OCI-LY1 (cell line): ENCODE results near the gene SUGP2.

Experiments
- H2AFZ ChIP-seq: fragments of 200-600 bp; sonication (generic), shearing (Covaris generic); 2 replicates; pipeline ENCODE4 v1.6.0; 2014; ENCODE audit warnings: antibody characterized with exemption, mild to moderate bottlenecking, low read length
- H3F3A ChIP-seq: fragments of 200-600 bp; sonication (generic), shearing (Covaris generic); 2 replicates; pipeline ENCODE4 v1.6.0; 2014; ENCODE audit warnings: mild to moderate bottlenecking, antibody characterized with exemption, low read length, moderate library complexity; ENCODE audit not compliant: insufficient read depth
- H3K27ac ChIP-seq: fragments of 200-600 bp; sonication (generic); 2 replicates; pipeline ENCODE4 v1.5.1; 2014; ENCODE audit warnings: low read length, mixed run types, mild to moderate bottlenecking, low read depth; ENCODE audit not compliant: poor library complexity, severe bottlenecking
- H3K27me3 ChIP-seq: fragments of 200-600 bp; sonication (generic); 2 replicates; pipeline ENCODE4 v1.6.0; 2014; ENCODE audit warnings: antibody characterized with exemption, mild to moderate bottlenecking, low read length, moderate library complexity; ENCODE audit not compliant: insufficient read depth
- H3K36me3 ChIP-seq: fragments of 200-600 bp; sonication (generic); 2 replicates; pipeline ENCODE4 v1.6.1; 2014; ENCODE audit warnings: mild to moderate bottlenecking, antibody characterized with exemption, low read length, moderate library complexity, mixed read lengths; ENCODE audit not compliant: insufficient read depth
- H3K4me1 ChIP-seq: fragments of 200-600 bp; sonication (generic); 2 replicates; pipeline ENCODE4 v1.5.1; 2014; ENCODE audit warnings: mild to moderate bottlenecking, low read length, moderate library complexity; ENCODE audit not compliant: insufficient read depth, severe bottlenecking
- H3K4me2 ChIP-seq: fragments of 200-600 bp; sonication (generic), shearing (Covaris generic); 2 replicates; pipeline ENCODE4 v1.6.1; 2014; ENCODE audit warnings: low read length
- H3K4me3 ChIP-seq: fragments of 200-600 bp; sonication (generic); 2 replicates; pipeline ENCODE4 v1.5.1; 2014; ENCODE audit warnings: low read length, low read depth, mild to moderate bottlenecking, mixed read lengths; ENCODE audit not compliant: poor library complexity, severe bottlenecking
- H3K79me2 ChIP-seq: fragments of 200-600 bp; shearing (Covaris generic); 2 replicates; pipeline ENCODE4 v1.6.1; 2016; ENCODE audit warnings: mixed run types, low read length, mixed read lengths; ENCODE audit not compliant: insufficient read depth
- H3K9ac ChIP-seq: fragments of 200-600 bp; sonication (generic), shearing (Covaris generic); 2 replicates; pipeline ENCODE4 v1.6.1; 2014; ENCODE audit warnings: mild to moderate bottlenecking, low read length, mixed read lengths
- H3K9me2 ChIP-seq: fragments of 200-600 bp; sonication (generic), shearing (Covaris generic); 2 replicates; pipeline ENCODE4 v1.6.1; 2014; ENCODE audit warnings: low read depth, mild to moderate bottlenecking, low read length, mixed read lengths
- H3K9me3 ChIP-seq: fragments of 200-600 bp; shearing (Covaris generic); 2 replicates; pipeline ENCODE4 v1.6.1; 2014; ENCODE audit warnings: low read length, mixed read lengths
- H4K20me1 ChIP-seq: fragments of 200-600 bp; sonication (generic), shearing (Covaris generic); 2 replicates; pipeline ENCODE4 v1.6.0; 2016; ENCODE audit warnings: mild to moderate bottlenecking, low read length; ENCODE audit not compliant: insufficient read depth
- CTCF ChIP-seq: fragments of 200-600 bp; sonication (generic), shearing (Covaris generic); IDR thresholded peaks from 2 replicates; pipeline ENCODE4 v1.5.1; 2017; ENCODE audit warnings: mild to moderate bottlenecking, antibody characterized with exemption, low read length, moderate library complexity, mixed read lengths
- EZH2 ChIP-seq: fragments of 200-600 bp; sonication (generic), shearing (Covaris generic); IDR thresholded peaks from 2 replicates; pipeline ENCODE4 v1.8.0; 2017; ENCODE audit warnings: borderline replicate concordance, mixed run types, mild to moderate bottlenecking, antibody characterized with exemption, low read length, moderate library complexity, mixed read lengths

Gene SUGP2

GRCh38 chr19:18991468-18991867 is 41.8 kb downstream of the SUGP2 start:
- no peak overlapping the region for H3K27ac ChIP-seq
- no peaks in the 10 kb centered on the region; the same call in 1 of the 2 replicates for H3K27me3 ChIP-seq
- no peaks in the 10 kb centered on the region for H3K79me2 ChIP-seq
- no peak overlapping the region for H3K4me3 ChIP-seq
- no peaks in the 10 kb centered on the region for H3F3A ChIP-seq
- peaks cover 50% of the 10 kb centered on the region for H3K36me3 ChIP-seq
- H3K4me1 ChIP-seq = no peaks in the 10 kb centered on the region
- H3K4me2 ChIP-seq = no peak overlapping the region
- H2AFZ ChIP-seq = no peak overlapping the region
- no peaks in the 10 kb centered on the region for H3K9me2 ChIP-seq
- no peaks in the 10 kb centered on the region for H4K20me1 ChIP-seq
- H3K9me3 ChIP-seq = no peaks in the 10 kb centered on the region
- TF ChIP-seq CTCF = no peak
- no peak for TF ChIP-seq EZH2
- H3K9ac ChIP-seq = no peak overlapping the region

- H3K4me2 ChIP-seq = no peak overlapping the region
- H3F3A ChIP-seq = no peaks in the 10 kb centered on the region
- H3K9ac ChIP-seq = no peak overlapping the region
- H2AFZ ChIP-seq = no peak overlapping the region
- no peaks in the 10 kb centered on the region for H4K20me1 ChIP-seq
- H3K79me2 ChIP-seq = no peaks in the 10 kb centered on the region
- peaks cover 47% of the 10 kb centered on the region for H3K36me3 ChIP-seq
- no peaks in the 10 kb centered on the region; the same call in 1 of the 2 replicates for H3K27me3 ChIP-seq
- H3K4me3 ChIP-seq = no peak overlapping the region
- no peak for TF ChIP-seq EZH2
- TF ChIP-seq CTCF = no peak
- no peaks in the 10 kb centered on the region for H3K9me2 ChIP-seq
- H3K27ac ChIP-seq = no peak overlapping the region
- H3K4me1 ChIP-seq = no peaks in the 10 kb centered on the region
- H3K9me3 ChIP-seq = no peaks in the 10 kb centered on the region
These were observed 42.3 kb downstream of the SUGP2 start for GRCh38 chr19:18991006-18991405.

GRCh38 chr19:18990128-18990708 is 43.1 kb downstream of the SUGP2 start:
- Histone ChIP-seq H3K27me3 (no peaks in the 10 kb centered on the region; the same call in 1 of the 2 replicates), H3K4me2 (no peak overlapping the region), H3F3A (no peaks in the 10 kb centered on the region), H3K36me3 (peaks cover 43% of the 10 kb centered on the region), H3K9ac (no peak overlapping the region), H3K9me2 (no peaks in the 10 kb centered on the region), H3K4me3 (no peak overlapping the region), H3K79me2 (no peaks in the 10 kb centered on the region), H3K9me3 (no peaks in the 10 kb centered on the region), H3K4me1 (no peaks in the 10 kb centered on the region), H3K27ac (no peak overlapping the region), H2AFZ (no peak overlapping the region), H4K20me1 (no peaks in the 10 kb centered on the region)
- TF ChIP-seq CTCF (no peak), EZH2 (no peak)
